ENCODE results near the gene C2orf74.
"Not testable (repeated sequence)": the region's sequence is repeated elsewhere in the genome, so short reads cannot be mapped to it uniquely, and the experiment has no call there.

C2orf74 gene

DNA sequence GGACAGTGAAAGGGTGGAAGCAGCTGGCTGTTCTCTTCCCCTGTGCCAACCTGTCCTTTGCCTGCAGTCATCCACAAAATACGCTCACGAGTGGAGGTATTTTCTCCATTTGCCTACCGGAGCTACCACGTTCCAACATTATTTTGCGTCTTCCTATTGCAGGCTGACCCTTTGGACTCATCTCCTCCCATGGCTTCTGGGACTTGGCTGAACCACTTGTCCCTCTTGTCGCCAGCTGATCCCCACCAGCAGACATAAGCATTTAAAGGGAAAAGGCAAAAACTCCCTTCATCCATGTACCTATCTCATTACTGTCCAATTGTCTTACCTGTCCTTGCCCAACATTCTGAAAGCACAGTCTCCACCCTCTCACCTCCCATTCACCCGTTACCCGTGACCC lies 13.0 kb downstream of the C2orf74 start:
- no peak for DNase-seq

DNA sequence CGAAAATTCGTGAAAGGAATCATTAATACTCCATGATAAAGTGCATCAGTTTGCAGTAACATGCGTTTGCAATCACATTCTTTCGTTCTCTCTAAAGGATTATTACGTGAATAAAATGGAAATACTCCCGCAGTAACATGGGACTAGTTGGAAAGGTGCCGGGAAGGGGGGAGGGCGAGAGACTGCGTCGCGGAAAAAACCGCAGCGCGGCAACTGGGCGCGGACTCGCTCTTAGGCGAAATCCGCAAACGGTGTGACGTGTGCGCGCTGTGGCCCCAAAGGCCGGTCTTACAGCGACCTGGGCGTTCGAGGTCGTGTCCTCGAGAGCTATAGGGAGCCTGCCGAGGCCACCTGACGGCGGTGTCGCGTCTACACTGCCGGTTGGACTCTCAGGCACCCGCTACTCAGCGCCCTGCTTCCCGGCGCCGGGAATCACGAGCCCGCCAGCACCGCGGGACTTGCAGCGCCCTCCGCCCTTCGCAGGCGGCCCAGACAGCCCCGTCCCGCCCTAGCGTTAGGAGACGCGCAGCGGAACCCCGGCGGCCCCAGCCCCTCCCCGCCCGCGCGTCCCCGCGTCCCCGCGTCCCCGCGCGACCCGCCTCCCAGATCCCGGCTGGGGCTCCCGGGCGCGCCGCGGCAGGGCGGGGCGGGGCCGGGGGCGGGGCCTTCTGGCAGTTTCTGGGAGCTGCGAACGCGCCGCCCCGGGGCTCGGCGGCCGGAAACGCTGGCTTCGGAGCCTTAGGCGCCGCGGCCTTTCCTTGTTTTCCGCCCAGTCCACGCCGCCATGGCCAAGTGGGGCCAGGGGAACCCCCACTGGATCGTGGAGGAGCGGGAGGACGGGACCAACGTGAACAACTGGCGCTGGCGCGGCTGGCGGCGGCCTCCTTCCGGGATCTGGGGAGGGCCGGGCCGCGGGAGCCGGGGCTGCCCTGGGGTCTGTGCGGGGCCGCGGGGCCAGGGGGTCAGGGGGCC lies 15.1 kb downstream of the C2orf74 start:
- DNase-seq = peak; percentile 96

DNA sequence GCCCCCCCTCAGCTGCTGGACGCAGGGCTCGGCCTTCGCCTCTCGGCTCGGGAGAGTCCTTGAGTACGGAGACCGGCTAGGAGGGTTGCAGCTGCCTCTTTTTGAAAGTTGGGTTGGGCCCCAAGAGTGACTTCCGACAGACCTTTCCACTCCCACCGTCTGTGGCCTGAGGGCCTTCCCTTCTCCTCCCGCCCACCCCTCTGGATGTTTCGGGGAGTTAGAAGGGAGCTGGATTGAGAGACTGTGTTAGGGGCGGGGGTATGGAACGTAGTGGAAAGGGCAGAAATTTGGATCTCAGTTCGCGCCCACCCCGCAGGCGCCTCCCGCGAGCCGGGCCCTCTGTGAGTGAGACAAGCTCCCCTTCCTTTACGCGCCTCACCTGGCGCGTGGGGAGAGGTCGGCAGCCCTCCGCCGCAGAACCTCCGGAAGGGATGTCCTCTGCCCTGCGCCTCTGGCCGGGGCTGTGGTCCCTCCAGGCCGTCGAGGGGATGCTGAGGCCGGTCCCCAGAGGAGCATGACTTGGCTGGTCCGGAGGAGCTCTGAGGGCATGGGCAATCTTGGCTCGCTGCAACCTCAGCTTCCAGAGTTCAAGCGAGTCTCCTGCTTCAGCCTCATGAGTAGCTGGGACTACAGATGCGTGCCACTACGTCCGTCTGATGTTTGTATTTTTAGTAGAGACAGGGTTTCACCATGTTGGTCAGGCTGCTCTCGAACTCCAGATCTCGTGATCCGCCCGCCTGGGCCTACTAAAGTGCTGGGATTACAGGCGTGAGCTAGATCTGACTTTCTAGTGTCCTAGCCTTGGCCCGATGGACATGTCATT lies 15.9 kb downstream of the C2orf74 start:
- DNase-seq = peak; percentile 58

DNA sequence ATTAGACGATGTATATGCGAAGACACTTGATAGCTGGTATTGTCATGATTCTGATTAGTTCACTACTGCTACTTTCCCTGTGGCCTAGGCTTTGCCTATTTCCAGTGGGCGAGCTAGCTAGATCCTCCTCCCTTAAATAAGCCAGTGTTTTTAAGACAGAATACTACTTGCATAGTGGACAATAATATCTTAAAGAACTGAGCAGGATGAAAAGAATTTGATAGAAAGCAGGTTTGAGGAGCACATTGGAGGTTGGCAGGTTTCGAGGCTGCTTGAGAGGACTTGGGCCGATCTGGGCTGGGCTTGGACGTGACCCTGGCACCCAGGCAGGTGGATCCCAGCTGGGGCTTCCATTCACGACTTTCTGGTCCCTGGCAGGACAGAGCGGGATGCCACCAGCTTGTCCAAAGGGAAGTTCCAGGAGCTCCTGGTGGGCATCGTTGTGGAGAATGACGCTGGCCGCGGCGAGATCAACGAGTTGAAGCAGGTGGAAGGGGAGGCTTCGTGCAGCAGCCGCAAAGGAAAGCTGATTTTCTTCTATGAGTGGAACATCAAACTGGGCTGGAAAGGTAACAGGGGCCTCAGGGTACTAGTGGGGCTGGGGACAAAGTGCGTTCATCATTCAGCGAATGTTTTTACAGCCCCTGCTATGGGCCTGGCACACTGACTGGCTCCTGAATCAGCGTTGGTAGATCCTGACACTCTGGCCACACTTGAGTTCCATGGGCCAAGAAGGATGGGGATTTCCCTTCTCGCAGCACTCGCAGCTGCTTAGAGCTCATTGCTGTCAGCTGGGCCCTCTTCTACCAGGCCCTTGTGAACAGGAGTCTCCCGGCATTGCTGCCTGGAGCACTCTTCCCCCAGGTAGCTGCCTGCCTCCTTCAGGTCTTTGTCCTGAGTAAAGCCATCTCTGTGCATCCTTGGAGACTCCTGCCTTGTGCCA lies 16.9 kb downstream of the C2orf74 start:
- DNase-seq = no peak

DNA sequence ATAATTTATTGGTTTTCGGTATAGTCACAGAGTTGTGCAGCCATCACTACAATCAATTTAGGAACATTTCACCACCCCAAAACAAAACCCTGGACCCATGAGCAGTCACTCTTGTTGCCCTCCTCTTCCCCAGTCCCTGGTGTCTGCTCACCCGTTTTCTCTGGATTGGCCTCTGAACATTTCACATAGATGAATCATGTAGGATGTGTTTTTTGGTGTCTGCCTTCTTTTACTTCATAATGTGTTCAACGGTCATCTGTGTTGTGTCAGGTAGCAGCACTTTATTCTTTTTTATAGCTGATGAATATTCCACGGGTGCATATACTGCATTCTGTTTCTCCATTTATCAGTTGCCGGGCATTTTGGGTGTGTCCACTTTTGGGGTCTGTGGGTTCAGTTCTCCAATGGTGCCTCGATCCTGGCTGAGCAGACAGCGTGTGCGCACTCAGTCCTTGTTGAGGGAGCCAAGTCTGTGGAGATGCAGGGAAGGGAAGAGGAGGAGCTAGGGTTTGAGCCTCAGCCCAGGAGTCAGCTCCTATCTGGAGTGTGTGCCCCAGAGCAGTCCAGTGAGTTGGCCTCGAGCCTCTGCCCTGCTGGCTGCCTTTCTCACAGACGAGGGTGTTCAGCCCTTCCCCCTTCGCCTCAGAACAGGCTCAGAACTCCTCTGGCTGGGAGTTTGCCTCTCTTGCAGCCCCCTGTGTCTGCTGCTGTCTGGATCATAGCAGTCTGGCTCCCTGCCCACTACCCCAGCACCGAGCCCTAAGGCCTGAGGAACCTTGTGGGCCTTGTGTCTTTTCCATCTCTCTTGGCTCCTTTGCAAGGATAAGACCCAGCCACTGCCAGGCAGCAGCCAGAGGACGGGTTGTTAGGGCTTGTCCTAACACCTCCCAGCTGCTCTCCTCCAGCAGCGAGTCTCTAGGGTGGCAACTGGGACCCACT lies 18.0 kb downstream of the C2orf74 start:
- DNase-seq = no peak

DNA sequence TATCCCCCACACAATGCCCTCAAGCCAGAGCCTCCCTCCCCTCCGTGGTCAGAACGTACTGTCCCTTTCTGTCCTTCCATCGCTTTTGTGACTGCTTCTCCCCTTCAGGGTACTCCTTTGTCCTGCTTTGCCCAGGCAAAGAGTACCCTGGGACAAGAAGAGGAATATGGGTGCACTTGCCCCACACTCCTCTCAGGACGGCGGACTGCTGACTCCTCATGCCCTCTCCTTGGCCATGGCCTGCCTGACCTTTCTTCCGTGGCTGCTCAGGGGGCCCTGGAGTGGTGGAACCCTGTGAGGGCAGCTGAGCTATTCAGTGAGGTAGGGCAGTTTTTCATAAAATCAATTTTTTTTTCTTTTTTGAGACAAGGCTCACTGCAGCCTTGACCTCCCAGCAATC lies 18.7 kb downstream of the C2orf74 start:
- no peak for DNase-seq

DNA sequence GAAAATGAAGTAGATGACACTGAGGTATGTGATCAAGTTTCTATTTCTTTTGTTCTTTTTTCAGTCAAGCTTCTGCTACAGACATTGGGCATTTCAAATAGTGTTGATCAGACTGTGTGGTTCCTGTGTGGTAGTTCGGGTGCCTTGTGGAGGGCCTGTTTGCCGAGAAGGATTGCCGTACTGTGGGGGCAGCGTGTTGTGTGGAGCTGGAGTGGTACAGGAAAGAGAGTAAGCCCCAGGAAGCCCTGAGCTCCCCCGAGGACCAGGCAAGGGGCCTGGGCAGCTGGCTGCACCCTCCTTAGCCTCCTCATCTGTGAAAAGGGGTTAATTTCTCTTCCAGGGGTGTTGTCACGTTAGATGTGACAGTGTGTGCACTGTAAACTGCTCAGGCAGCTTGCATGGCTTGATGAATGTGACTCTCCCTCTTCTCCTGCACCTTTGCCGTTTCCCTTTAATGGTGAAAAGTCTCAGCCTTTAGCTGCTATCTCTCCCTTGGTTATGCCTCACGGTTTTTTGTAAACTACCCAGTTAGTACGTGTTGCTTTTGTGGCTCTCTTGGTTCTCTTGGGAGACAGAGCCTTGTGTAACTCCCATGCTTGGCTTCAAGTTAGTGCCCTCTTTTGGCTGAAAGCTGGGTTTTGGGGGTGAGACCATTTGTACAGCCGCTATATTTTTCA lies 19.5 kb downstream of the C2orf74 start:
- no peak for DNase-seq

DNA sequence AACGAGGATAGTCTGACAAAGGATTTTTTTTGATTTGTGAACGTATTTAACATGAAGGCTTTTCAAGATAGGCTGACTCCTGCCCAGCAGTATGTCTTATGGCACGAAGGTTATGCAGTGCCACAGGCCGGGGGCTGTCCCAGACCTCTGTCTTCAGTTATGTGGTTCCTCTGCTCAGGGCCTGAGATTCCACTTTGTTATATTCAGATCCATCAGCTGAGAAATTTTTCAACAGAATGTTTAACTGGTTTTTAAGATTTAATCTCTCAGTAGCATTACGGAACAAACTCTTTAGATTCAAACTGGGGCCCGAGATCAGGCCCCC lies 20.0 kb downstream of the C2orf74 start:
- no peak for DNase-seq

DNA sequence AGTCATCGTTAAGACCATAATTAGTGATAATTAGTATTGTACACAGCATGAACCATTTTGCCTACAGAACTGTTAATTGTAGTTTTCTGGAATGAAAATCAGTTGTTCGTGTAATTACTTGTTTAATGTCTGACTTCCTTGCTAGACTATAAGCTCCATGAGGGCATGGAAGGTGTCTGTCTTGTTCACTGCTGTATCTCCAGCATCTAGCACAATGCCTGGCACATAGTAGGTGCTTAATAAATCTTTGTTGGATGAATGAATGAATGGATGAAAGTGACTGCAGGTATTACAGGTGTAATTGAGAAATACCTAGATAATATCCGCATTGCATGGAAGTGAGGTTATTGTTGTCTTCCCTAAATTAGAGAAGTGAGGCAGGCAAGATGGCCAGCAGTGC lies 21.8 kb downstream of the C2orf74 start:
- DNase-seq = no peak

DNA sequence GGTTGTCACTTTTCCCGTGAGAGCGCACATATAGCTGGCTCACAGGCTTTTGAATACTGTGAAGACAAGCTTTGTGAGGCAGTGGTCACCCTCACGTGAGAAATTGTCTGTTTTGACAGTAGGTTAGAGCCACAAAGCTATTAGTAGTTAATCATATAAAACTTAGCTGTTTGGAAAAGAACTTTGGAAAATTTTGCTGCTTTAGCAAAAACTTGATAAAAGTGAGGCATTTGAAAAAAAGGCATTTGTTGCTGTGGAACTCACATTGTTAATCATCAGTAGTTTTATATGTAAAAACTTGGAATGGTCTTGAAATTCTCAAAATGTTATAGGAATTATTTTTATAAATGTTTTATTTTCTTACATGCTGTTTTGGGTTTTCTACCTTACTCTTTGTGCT lies 22.3 kb downstream of the C2orf74 start:
- DNase-seq = no peak

DNA sequence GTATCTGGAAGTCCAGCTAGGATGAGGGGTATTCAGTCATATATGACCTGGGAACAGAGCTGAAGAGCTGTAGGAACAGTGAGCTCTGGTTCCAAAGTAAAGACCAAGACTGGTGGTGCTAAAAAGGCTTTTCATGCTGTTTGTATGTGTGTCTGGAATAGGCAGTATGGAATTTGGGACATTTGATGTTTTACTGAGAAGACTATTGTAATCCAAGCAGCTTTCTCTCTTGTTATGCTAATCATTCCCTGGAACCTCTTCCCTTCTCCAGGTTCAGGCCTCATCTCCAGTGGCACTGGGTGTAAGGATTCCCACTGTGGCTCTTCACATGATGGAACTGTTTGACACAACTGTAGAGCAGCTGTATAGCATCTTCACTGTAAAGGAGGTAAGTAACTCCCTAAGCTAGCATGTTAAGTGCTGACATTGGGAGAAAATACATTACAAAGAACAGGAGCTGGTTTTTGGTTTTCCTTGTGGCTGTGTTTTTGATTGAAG lies 23.3 kb downstream of the C2orf74 start:
- no peak for DNase-seq

DNA sequence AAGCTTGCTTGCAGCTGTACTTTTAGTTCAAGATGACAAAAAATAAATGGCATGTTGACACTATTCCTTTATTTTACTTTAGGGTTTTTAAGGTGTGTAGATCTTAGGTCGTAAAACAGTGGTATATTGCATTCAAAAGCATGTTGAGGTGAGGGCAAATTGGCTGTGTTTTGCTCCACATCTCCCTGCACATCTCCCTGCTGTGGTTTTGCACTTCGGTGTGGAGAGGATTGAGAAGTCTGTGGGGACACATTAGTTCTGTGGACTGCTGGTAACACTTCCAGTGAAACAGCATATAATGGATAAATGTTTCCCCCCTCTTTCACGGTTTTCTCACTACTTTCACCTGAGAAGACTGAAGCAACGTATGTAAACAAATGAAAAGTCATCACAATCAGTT lies 25.1 kb downstream of the C2orf74 start:
- DNase-seq = no peak

DNA sequence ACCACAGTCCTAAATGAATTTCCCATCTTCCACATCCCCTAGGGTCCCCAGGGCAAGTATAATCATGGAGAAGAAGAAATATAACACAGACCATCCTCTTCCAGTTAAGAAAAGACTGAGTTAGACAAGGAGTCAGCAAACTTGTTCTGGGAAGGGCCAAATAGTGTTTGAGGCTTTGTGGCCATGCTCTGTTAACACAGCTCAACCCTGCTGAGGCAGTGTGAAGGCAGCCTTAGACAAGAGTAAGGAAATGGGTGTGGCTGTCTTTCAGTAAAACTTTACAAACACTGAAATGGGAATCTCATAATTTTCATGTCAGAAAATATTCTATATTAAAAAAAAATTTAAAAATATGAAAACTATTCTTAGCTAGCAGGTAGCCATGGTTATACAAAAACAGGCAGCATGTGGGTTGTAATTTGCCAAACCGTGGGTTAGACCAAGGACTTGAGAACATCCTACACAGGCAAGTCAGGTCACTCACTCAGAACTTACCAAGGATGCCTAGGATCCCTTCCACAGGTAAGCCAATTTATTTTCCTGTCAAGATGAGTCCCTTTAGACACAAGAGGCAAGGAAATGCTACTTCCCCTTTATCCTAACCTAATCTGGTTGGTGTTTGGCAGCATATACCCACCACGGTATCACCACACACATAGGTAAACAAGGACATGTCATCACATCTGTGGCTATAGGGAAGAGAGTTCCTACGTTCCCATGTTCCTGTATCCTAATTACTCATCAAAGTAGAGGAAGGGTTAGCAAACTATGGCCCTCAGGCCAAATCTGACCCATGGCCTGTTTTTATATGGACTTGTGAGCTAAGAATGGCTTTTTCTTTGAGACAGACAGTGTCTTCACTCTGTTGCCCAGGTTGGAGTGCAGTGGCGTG lies 31.9 kb downstream of the C2orf74 start:
- DNase-seq = peak; percentile 11

DNA sequence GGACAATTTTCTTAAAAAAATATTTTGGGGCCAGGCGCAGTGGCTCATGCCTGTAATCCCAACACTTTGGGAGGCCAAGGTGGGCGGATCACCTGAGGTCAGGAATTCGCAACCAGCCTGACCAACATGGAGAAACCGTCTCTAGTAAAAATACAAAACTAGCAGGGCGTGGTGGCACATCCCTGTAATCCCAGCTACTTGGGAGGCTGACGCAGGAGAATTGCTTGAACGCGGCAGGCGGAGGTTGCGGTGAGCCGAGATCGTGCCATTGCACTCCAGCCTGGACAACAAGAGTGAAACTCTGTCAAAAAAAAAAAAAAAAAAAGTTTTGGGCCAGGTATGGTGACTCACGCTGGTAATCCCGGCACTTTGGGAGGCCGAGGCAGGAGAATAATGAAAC lies 32.7 kb downstream of the C2orf74 start:
- not testable (repeated sequence) for DNase-seq

DNA sequence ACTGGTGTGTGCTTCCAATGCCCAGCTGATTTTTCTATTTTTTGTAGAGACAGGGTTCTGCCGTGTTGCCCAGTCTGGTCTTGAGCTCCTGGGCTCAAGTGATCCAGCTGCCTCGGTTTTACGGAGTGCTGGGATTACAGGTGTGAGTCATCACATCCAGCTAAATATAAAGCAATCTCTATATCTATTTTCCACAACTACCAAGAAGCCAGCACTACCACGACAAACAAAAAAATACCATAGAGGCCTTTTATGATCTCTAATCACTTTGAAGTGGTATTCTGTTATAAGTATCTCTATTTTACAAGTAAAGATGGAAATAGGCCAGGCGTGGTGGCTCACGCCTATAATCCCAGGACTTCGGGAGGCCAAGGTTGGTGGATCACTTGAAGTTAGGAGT lies 34.7 kb downstream of the C2orf74 start:
- no peak for DNase-seq

DNA sequence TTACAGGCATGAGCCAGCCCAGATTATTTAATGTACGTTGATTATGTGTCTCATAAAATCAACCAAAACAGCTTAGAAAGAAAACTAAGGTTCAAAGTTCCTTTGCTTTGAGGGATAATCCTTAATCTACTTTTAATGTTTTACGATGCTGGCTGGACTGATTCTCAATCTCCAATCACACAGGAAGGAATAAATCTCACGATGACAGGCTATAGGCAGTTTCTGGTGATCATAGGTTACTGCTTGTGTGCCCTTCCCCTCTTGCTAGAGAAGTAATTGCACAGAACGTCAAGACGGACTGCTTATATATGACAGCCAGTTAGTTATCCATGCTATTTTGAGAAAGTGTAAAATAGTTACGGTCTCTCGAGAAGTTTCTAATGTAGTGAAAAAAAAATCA lies 43.1 kb downstream of the C2orf74 start:
- no peak for DNase-seq

DNA sequence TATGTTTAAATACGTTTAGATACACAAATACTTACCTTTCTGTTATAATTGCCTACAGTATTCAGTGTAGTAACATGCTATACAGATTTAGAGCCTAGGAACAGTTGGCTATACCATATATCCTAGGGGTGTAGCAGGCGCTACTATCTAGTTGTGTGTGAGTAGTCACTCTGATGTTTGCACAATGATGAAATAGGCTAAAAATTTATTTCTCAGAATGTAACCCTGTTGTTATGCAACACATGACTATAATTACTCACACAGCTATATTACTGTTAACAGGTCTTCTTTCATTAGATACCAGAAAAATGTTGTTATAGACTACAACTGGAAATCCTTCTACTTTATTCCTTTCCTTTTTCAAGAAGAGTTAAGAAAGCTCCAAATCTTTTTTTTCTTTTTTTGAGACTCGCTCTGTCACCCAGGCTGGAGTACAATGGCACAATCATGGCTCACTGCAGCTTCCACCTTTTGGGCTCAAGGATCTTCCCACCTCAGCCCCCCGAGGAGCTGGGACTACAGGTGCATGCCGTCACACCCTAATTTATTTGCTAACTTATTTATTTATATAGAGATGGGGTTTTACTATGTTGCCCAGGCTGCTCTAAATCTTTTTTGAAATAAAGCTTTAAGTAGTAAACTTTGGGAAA lies 48.5 kb downstream of the C2orf74 start:
- DNase-seq = peak; percentile 50

DNA sequence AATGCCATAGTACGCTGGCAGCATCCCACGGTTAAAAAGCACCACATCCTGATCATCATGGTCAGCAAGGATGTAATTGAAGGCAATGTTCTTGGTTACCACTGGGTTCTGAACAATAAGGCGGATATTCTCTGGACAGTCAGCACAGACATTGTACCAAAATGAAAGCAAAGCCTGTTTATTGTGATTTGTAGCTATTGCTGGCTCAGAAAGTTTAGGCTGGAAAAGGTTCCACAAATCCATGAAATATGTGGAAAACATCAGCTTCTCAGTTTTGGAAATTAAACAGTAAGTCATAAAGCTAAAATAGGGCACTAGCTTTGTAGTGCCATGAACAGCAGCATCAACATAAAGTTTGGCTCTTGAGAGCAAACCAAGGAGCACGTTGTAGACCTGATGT lies 52.2 kb downstream of the C2orf74 start:
- DNase-seq = no peak
